Hematopoietic multipotent progenitor cell treated with erythropoietin and hydrocortisone succinate and interleukin-3 and kit ligand, for 8 days (in vitro differentiated cells): ENCODE measurements around the gene SMG6.
"Not testable (repeated sequence)": the region's sequence is repeated elsewhere in the genome, so short reads cannot be mapped to it uniquely, and the experiment has no call there.

ENCODE experiments used
- DNase-seq: peaks from one replicate; pipeline ENCODE4 v3.0.0-alpha.2; 2015

SMG6 gene

GRCh38 chr17:2019723-2020122, 283.9 kb downstream of the SMG6 start:
- DNase-seq = no peak

- DNase-seq = no peak
Observed at GRCh38 chr17:2018716-2019510, 284.7 kb downstream of the SMG6 start.

- no peak for DNase-seq
Observed at GRCh38 chr17:2017274-2017941, 286.2 kb downstream of the SMG6 start.

- no peak for DNase-seq
Observed at GRCh38 chr17:2016494-2016893, 287.1 kb downstream of the SMG6 start.

GRCh38 chr17:2015314-2015713, 288.3 kb downstream of the SMG6 start:
- no peak for DNase-seq

GRCh38 chr17:2013994-2014317, 289.6 kb downstream of the SMG6 start:
- no peak for DNase-seq

GRCh38 chr17:2013220-2013993, 290.2 kb downstream of the SMG6 start:
- not testable (repeated sequence) for DNase-seq

- DNase-seq = no peak
Observed at GRCh38 chr17:2012499-2012898, 291.1 kb downstream of the SMG6 start.

- DNase-seq = no peak
Observed at GRCh38 chr17:2011411-2012371, 291.9 kb downstream of the SMG6 start.
